HFFc6 (cell line): Measurements from ENCODE around the gene TMEM250. TPM values are rescaled to one million over a fixed set of nuclear protein-coding genes. Genes with fewer than 3 reads are reported as not detected.
A peak's percentile ranks its signal among the peaks of the same experiment; 100 is the strongest.

ENCODE experiments used
- DNase-seq: peaks from one replicate; pipeline ENCODE4 v3.0.0-alpha.2; 2018
- H3K27ac Mint-ChIP-seq: 2 replicates; pipeline ENCODE4 v1.8.0; 2020; ENCODE audit warnings: mild to moderate bottlenecking, mixed read lengths
- H3K27me3 Mint-ChIP-seq: 2 replicates; pipeline ENCODE4 v1.8.0; 2021; ENCODE audit warnings: mild to moderate bottlenecking, moderate library complexity, mixed read lengths; ENCODE audit not compliant: insufficient read depth
- H3K36me3 Mint-ChIP-seq: 2 replicates; pipeline ENCODE4 v1.8.0; 2021; ENCODE audit warnings: low read depth, mixed read lengths
- H3K4me1 Mint-ChIP-seq: 2 replicates; pipeline ENCODE4 v1.8.0; 2020; ENCODE audit warnings: low read depth, mixed read lengths
- H3K4me3 Mint-ChIP-seq: 2 replicates; pipeline ENCODE4 v1.8.0; 2020; ENCODE audit warnings: mild to moderate bottlenecking, moderate library complexity, mixed read lengths
- H3K9me3 Mint-ChIP-seq: 2 replicates; pipeline ENCODE4 v1.8.0; 2020; ENCODE audit warnings: mild to moderate bottlenecking, mixed read lengths
- CTCF ChIP-seq: fragments of 200-600 bp; sonication (generic); IDR thresholded peaks from 2 replicates; pipeline ENCODE4 v1.5.0; 2021; ENCODE audit warnings: antibody characterized with exemption, mild to moderate bottlenecking
- total RNA-seq, 6 experiments: library from RNA; stranded (reverse); fragmentation: NEBNext Ultra II Directional; extraction: Animal tissue kit (Norgen Biotek cat#: 25700); gene quantifications; 2 replicates in 1 of 6; 3 replicates in 5 of 6; pipeline ENCODE4 v1.2.3, GENCODE V29; 2021

The TMEM250 gene
- total RNA-seq, 6 experiments from 2014 or later, result 31.6 to 45.4 (median 35.7) TPM

GRCh38 chr9:136119061-136119882 is 597 bp upstream of the TMEM250 start:
- TF ChIP-seq CTCF, result no peak; the same call in 1 of the 2 replicates
- peak; percentile 35 for DNase-seq
- H3K36me3 Mint-ChIP-seq, result no peaks in the 10 kb centered on the region
- H3K27me3 Mint-ChIP-seq, result peaks cover 4% of the 10 kb centered on the region
- no peaks in the 10 kb centered on the region for H3K4me1 Mint-ChIP-seq
- H3K4me3 Mint-ChIP-seq, result peak overlapping the region; percentile 87
- no peaks in the 10 kb centered on the region for H3K9me3 Mint-ChIP-seq
- peak overlapping the region; percentile 80 for H3K27ac Mint-ChIP-seq

GRCh38 chr9:136117916-136118319 is 757 bp downstream of the TMEM250 start:
- H3K27ac Mint-ChIP-seq, result peak overlapping the region; percentile 73
- no peaks in the 10 kb centered on the region for H3K4me1 Mint-ChIP-seq
- DNase-seq, result no peak
- no peaks in the 10 kb centered on the region for H3K27me3 Mint-ChIP-seq
- no peaks in the 10 kb centered on the region for H3K9me3 Mint-ChIP-seq
- no peaks in the 10 kb centered on the region for H3K36me3 Mint-ChIP-seq
- H3K4me3 Mint-ChIP-seq, result peak overlapping the region; percentile 86
- no peak for TF ChIP-seq CTCF

- Mint-ChIP-seq H3K36me3 (no peaks in the 10 kb centered on the region), H3K4me1 (no peaks in the 10 kb centered on the region), H3K4me3 (peak overlapping the region; percentile 86), H3K27ac (peak overlapping the region; percentile 73), H3K27me3 (no peaks in the 10 kb centered on the region), H3K9me3 (no peaks in the 10 kb centered on the region)
- no peak for TF ChIP-seq CTCF
- no peak for DNase-seq
Measured at GRCh38 chr9:136117291-136117915, 1.3 kb downstream of the TMEM250 start.

- no peaks in the 10 kb centered on the region for H3K9me3 Mint-ChIP-seq
- no peaks in the 10 kb centered on the region for H3K27me3 Mint-ChIP-seq
- no peak overlapping the region; the same call in none of the 2 replicates for H3K4me3 Mint-ChIP-seq
- no peak overlapping the region for H3K27ac Mint-ChIP-seq
- DNase-seq, result no peak
- H3K36me3 Mint-ChIP-seq, result no peaks in the 10 kb centered on the region
- no peaks in the 10 kb centered on the region for H3K4me1 Mint-ChIP-seq
- TF ChIP-seq CTCF, result no peak
Measured at GRCh38 chr9:136116360-136117098, 2.1 kb downstream of the TMEM250 start.

- Mint-ChIP-seq H3K4me1 (no peaks in the 10 kb centered on the region), H3K4me3 (no peak overlapping the region), H3K36me3 (no peaks in the 10 kb centered on the region), H3K27me3 (no peaks in the 10 kb centered on the region), H3K27ac (no peak overlapping the region), H3K9me3 (no peaks in the 10 kb centered on the region)
- no peak for DNase-seq
- no peak for TF ChIP-seq CTCF
Measured at GRCh38 chr9:136115641-136116359, 2.9 kb downstream of the TMEM250 start.
